ENCODE results near the gene RIMKLA.

RIMKLA gene

DNA sequence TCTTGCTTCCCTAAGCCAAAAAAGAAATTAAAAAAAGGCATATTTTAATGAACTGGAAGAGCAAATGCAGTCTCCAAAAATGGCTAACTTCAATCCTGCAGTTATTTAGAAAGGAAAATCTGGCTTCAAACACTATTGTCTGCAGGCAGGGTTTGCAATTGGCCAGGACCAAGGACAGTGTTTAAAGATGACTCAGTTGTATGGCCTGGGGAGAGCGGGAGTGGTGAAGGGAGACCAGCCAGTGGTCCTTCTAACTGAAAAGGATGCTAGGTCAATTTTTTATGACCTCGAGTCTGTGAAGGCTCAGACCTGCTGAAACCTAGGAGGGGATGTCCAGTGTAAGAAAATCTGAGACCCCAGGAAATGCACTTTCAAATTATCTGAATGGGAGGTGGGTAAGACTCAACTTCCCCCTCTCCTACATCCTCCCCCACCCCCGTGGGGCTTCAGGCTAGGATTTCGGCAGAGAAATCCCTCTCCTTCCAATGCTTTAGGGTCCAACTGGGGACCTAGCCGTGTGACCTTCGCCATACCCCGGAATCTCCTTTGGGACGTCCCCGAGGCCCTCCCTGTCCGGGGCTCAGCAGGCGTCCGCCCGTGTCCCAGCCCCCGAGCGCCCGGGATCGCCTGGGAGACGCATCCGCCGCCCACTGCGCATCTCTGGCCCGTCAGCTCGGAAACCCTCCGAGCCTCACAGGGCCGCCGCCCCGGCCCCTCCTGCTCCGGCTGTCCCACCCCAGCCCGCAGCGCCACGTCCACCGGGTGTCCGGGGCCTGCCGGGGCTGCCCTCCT lies 602 bp upstream of the RIMKLA start:
- no peak for DNase-seq

GRCh38 chr1:42381280-42381673 lies 685 bp downstream of the RIMKLA start:
- no peak for DNase-seq

GRCh38 chr1:42385283-42385682 lies 4.7 kb downstream of the RIMKLA start:
- no peak for DNase-seq

DNA sequence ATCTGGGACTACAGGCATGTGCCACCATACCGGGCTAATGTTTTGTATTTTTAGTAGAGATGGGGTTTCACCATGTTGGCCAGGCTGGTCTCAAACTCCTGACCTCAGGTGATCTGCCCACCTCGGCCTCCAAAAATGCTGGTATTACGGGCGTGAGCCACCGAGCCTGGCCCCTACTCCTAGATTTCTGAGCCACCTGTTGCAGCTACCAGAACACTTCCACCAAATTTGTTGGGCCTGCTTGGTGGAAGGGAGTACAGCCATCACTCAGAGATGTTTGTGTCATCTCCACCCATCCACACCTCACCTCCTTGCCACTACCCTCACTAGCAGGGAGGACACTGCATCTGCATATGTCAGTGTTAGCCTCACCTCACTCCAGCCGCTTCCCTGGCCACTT lies 5.5 kb downstream of the RIMKLA start:
- DNase-seq = no peak

DNA sequence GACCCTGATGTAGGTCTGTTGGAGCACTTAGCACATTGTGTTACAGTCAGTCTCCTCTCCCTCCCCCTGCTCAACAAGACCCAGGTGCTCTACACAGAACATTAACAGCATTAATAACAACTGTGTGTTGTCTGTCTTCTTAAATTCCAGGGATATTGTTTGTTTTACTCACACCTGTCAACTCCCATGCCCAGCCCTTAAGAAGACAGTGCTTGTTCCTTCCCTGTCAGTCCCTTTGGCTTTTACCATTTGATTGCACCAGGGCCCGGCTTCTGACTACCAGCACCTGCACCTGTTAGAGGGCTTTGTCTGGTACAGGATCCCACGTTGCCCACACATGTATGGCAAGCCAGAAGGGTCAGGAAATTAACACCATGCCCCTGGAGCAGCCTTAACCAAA lies 11.7 kb downstream of the RIMKLA start:
- no peak for DNase-seq

GRCh38 chr1:42392967-42393848 lies 12.6 kb downstream of the RIMKLA start:
- no peak for DNase-seq

DNA sequence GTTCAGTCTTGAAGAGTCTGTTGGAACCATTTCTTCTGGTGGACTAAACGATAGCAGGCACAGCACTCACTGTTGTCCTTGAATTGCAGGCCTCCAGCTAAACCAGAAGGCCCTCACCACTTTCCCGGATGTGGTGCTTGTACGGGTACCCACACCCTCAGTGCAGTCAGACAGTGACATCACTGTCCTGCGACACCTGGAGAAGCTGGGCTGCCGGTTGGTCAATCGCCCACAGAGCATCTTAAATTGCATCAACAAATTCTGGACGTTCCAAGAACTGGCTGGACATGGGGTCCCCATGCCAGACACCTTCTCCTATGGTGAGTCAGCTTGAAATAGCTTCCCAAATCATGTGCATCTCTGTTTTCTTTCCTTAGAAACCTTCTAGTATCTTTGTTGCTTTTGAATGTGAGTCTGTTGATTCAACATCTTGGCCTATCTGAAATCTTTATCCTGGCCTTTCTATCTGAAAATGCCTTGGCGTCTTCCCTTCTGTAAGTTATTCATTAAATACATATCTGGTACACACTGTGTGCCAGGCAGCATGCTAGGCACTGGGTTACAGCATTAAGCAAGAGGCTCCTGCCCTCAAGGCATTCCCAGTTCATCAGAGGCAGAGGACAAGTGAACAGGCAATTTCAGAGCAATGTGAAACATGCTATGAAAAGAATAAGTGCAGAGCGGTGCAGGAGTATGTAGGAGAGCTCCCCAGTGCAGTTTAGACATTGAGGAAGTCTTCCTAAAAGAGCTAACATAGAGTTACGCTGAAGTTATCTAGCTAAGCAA lies 18.9 kb downstream of the RIMKLA start:
- no peak for DNase-seq

GRCh38 chr1:42403880-42404400 lies 23.3 kb downstream of the RIMKLA start:
- no peak for DNase-seq

DNA sequence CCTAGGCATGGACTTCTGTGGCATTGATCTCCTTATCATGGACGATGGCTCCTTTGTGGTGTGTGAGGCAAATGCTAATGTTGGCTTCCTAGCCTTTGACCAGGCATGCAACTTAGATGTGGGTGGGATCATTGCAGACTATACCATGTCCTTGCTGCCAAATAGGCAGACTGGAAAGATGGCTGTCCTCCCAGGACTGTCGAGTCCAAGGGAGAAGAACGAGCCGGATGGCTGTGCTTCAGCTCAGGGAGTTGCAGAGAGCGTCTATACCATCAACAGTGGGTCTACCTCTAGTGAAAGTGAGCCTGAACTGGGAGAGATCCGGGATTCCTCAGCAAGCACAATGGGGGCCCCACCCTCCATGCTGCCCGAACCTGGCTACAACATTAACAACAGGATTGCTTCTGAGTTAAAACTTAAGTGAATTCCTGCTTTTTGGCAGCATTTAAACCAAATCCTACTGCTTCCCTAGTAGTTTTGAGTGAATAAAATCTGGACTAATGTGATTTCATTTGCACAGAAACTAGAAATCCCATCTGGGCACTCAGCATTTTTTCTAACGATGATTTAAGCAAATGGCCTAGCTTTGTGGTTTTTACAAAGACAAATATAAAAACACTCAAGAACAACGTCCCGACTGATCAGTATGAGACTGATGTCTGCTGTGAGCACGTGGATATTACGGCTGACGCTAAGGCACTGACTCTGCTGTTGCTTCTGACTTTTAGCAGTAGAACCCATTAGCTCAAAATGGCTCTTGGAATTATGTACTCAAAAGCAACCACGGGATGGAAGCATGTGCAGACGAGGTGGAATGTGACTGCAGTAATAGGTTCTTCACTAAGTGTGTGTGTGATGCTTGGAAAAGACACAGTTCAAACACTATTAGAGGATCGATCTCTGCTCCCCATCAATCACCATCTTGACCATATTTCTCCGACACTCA lies 34.2 kb downstream of the RIMKLA start:
- DNase-seq = no peak

GRCh38 chr1:42417166-42417565 lies 36.6 kb downstream of the RIMKLA start:
- DNase-seq = no peak

DNA sequence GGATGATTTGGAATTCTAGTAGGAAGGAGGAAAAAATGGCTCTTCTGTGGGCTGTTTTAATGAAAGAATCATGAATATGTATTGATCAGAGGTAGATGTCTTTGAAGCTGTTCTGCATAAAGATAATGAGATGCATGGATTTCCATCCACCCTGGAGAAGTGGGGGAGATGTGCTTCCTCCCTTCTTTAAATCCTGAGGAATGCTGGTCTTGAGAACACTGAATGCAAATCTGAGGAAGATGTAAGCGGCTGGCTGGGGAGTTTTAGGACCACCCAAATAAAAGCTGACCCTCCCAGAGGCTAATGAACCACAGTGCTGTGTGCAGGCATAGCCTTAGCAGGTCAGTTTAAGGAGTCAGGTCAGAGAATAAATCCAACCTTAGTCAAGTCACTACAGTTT lies 37.9 kb downstream of the RIMKLA start:
- no peak for DNase-seq

GRCh38 chr1:42419126-42419821 lies 38.7 kb downstream of the RIMKLA start:
- no peak for DNase-seq

- DNase-seq = no peak
These were observed 39.5 kb downstream of the RIMKLA start for GRCh38 chr1:42420121-42420520.

GRCh38 chr1:42420911-42421585 lies 40.5 kb downstream of the RIMKLA start:
- DNase-seq = no peak

DNA sequence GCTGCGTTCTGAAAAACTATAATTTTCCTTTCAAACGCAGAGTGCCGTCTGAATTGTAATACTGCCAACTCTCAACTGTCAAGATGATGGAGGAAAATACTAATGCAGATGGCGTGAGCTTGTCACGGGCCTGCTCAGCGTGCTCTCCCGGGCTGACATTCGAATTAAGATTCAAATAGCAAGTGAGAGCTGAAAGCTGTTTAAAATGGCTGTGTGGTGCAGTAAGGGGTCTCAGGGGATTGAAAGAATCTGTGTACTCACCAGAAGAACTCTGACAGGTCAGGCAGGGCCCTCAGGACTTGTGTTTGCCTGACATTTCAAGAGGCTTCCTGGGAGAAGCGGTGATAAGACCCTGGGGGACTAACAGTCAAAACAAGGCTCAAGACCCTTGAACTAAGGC lies 42.1 kb downstream of the RIMKLA start:
- no peak for DNase-seq

- no peak for DNase-seq
These were observed 43.1 kb downstream of the RIMKLA start for GRCh38 chr1:42423681-42424080.

GRCh38 chr1:42424201-42424600 lies 43.6 kb downstream of the RIMKLA start:
- no peak for DNase-seq

GRCh38 chr1:42427240-42427639 lies 46.6 kb downstream of the RIMKLA start:
- no peak for DNase-seq

DNA sequence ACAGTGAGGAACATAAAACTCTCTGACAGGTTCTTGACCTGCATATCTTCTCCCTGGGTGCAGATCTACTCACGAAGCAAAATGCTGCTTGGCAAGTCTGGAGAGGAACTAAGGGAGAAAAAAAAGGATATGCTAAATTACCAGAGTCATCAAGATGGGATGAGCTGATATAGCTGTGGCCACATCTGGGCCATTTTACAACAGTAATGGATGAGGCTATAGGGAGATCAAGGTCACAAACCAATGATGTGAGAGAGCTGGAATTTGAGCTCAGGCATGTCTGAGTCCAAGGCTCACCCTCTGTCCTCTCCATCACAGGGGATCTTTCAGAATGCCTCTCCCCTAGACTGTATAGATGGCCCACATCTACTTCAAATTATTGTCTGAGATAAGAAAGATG lies 49.0 kb downstream of the RIMKLA start:
- no peak for DNase-seq

DNA sequence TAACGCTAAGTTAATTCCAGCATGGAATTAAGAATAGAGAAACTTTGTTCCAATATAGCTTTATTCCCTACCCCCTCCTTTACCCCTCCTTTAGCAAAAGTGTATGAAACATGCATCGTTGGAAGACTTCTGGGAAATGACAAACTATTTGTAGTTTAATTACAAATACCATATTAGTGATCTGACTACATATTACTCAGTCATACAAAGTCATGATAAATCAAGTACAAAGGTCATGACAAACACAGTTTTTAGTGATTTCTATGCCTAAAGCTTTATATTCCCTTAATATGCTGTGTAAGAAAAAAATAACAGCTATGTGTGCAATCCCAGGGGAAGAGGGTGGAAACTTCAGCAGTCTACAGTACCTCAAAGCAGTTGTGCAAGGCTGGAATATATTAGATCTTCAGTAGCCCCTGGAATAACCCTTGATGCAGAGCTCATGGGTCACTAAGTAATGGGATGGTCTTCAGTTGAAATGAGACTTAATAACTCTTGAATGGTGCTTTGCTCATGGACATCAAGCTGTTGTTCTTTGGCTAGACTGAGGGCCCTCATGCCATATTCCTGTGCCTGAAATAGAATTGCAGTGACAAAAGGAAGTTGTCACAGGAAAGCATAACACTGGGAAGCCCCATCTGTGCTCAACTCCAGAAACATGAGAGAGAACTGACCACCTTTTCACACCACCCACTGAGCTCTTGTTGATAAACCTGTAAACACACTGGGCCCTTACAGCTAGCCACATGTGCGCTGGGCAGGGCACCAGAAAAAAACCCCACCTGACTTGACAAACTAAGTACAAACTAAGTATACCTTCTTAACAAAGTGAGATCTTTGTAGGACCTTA lies 49.9 kb downstream of the RIMKLA start:
- DNase-seq = no peak

Measured in GF-D8 (cell line).